Measurements from ENCODE around the gene PCSK4.
"Not testable (repeated sequence)": the region's sequence is repeated elsewhere in the genome, so short reads cannot be mapped to it uniquely, and the experiment has no call there.

PCSK4 gene

GRCh38 chr19:1522061-1522460 lies 31.9 kb upstream of the PCSK4 start:
- no peak for DNase-seq (ENCODE audit: low read depth)

GRCh38 chr19:1521636-1522035 lies 31.5 kb upstream of the PCSK4 start:
- DNase-seq (ENCODE audit: low read depth): no peak

- no peak for DNase-seq (ENCODE audit: low read depth)
Measured at GRCh38 chr19:1520203-1520780, 30.1 kb upstream of the PCSK4 start.

- not testable (repeated sequence) for DNase-seq (ENCODE audit: low read depth)
Measured at GRCh38 chr19:1519802-1520201, 29.7 kb upstream of the PCSK4 start.

GRCh38 chr19:1518471-1518870 lies 28.3 kb upstream of the PCSK4 start:
- no peak for DNase-seq (ENCODE audit: low read depth)

GRCh38 chr19:1516395-1516753 lies 26.2 kb upstream of the PCSK4 start:
- DNase-seq (ENCODE audit: low read depth): no peak

GRCh38 chr19:1514986-1515721 lies 25.0 kb upstream of the PCSK4 start:
- DNase-seq (ENCODE audit: low read depth): no peak

- no peak for DNase-seq (ENCODE audit: low read depth)
Measured at GRCh38 chr19:1514295-1514661, 24.1 kb upstream of the PCSK4 start.

- DNase-seq (ENCODE audit: low read depth): peak; percentile 53
Measured at GRCh38 chr19:1513499-1514294, 23.5 kb upstream of the PCSK4 start.

- DNase-seq (ENCODE audit: low read depth): peak; percentile 59
Measured at GRCh38 chr19:1512671-1513498, 22.7 kb upstream of the PCSK4 start, which contains the start of gene ADAMTSL5. Gene ADAMTSL5 (minus strand): TSS chr19:1513019. CDS start chr19:1510943, 2,076 bp downstream.

- DNase-seq (ENCODE audit: low read depth): no peak
Measured at GRCh38 chr19:1511318-1512317, 21.5 kb upstream of the PCSK4 start.

- no peak for DNase-seq (ENCODE audit: low read depth)
Measured at GRCh38 chr19:1510807-1511206, 20.7 kb upstream of the PCSK4 start.

GRCh38 chr19:1510442-1510806 lies 20.3 kb upstream of the PCSK4 start:
- DNase-seq (ENCODE audit: low read depth): no peak

- DNase-seq (ENCODE audit: low read depth): no peak
Measured at GRCh38 chr19:1509602-1510441, 19.7 kb upstream of the PCSK4 start.

GRCh38 chr19:1508507-1508856 lies 18.3 kb upstream of the PCSK4 start:
- DNase-seq (ENCODE audit: low read depth): no peak

GRCh38 chr19:1507763-1508506 lies 17.8 kb upstream of the PCSK4 start:
- peak; percentile 83 for DNase-seq (ENCODE audit: low read depth)

GRCh38 chr19:1507192-1507660 lies 17.1 kb upstream of the PCSK4 start:
- no peak for DNase-seq (ENCODE audit: low read depth)

- no peak for DNase-seq (ENCODE audit: low read depth)
Measured at GRCh38 chr19:1505991-1506881, 16.1 kb upstream of the PCSK4 start.

All from activated T-helper 1 cell treated with Interleukin-2 at 50 U/mL for 16 hours (primary cell).